Measurements from ENCODE around the gene CNTNAP3.
"Not testable (repeated sequence)": the region's sequence is repeated elsewhere in the genome, so short reads cannot be mapped to it uniquely, and the experiment has no call there.

GRCh38 chr9:39038221-39038620 is 249.7 kb downstream of the CNTNAP3 start:
- TF ChIP-seq CTCF, EP300, POLR2A, POLR2AphosphoS5 (IDR thresholded peaks at IDR 0.05): not testable (repeated sequence)
